Activated CD8-positive, alpha-beta memory T cell treated with anti-CD3 and anti-CD28 coated beads, Interleukin-2, amount 50 U/mL, for 1 hour (primary cell): Measurements from ENCODE around the gene NHS.

Source experiments
- DNase-seq: peaks from one replicate; pipeline ENCODE4 v3.0.0-alpha.2; 2020; ENCODE audit errors: extremely low read depth

The NHS gene

DNA sequence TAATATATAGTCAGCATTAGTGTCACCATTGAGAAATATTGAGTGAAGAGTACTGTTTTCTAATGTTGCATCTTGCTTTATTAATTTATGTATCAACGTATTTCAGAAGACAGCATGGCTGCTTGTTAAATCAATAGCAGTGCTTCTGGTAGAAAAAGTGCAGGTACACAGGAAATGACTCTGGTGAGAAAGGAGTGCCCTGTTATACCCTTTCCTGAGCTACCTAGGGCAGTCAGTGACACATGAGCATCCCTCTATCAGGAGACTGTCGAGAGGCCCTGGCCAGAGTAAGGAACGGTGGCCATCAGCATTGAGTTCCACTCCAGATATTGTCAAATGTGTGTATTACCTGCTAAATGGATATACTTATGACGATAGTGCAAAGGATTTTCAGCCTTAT is 404.4 kb downstream of the NHS start:
- no peak for DNase-seq
